GM19328 (cell line): Measurements from ENCODE around the gene GPR141.
A peak's percentile ranks its signal among the peaks of the same experiment; 100 is the strongest.

Source experiments
- ATAC-seq: cut with Tn5 transposase; IDR thresholded peaks from one replicate; pipeline ENCODE4 v1.9.1; 2021; ENCODE audit warnings: mild to moderate bottlenecking, moderate library complexity; ENCODE audit not compliant: unreplicated experiment

The GPR141 gene

DNA sequence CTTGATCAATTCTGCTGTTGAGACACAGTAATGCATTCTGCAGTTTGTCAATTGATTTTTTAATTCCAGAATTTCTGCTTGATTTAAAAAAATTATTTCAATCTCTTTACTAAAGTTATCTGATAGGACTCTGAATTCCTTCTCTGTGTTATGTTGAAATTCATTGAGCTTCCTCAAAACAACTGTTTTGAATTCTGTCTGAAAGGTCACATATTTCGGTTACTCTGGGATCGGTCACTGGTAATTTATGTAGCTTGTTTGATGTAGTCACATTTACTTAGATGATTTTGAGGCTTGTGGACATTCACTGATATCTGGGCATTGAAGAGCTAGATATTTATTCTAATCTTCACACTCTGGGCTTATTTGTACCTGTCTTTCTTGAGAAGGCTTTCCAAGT, 97.6 kb downstream of the GPR141 start:
- ATAC-seq: no peak

DNA sequence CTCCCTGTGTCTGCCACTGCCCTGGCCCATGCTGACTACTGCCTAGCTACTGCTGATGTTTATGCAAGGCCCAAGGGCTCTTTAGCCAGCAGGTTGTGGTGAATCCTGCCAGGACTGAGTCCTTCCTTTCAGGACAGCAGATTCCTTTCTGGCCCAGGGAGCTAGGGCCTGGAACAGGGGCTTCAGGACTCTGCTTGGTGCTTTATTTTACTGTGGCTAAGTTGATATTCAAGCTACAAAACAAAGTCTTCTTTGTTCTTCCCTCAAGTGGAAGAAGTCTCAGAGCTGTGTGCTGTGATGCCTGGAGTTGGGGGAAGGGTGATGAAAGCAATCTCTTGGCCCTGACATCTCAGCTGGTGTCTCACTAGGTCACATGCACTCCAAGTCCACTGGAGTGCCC, 98.6 kb downstream of the GPR141 start:
- ATAC-seq: no peak

DNA sequence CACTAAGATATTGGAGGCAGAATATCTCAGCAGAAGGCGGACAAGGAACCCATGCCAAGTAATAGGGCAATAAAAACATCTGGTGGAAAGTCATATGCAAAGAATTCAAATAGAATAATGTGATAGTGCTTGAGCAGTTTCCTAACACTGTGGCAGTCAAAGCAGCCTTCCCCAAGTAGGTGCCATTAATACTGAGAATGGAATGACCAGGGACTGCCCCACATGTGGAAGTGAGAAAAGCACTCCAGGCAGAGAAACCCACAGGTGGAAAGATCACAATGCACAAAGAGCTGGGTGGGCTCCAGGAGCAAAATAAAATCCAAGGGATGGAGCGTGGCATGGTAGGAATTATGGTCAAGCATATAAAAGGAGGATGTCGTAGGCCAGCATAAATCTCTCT, 100.4 kb downstream of the GPR141 start:
- no peak for ATAC-seq

DNA sequence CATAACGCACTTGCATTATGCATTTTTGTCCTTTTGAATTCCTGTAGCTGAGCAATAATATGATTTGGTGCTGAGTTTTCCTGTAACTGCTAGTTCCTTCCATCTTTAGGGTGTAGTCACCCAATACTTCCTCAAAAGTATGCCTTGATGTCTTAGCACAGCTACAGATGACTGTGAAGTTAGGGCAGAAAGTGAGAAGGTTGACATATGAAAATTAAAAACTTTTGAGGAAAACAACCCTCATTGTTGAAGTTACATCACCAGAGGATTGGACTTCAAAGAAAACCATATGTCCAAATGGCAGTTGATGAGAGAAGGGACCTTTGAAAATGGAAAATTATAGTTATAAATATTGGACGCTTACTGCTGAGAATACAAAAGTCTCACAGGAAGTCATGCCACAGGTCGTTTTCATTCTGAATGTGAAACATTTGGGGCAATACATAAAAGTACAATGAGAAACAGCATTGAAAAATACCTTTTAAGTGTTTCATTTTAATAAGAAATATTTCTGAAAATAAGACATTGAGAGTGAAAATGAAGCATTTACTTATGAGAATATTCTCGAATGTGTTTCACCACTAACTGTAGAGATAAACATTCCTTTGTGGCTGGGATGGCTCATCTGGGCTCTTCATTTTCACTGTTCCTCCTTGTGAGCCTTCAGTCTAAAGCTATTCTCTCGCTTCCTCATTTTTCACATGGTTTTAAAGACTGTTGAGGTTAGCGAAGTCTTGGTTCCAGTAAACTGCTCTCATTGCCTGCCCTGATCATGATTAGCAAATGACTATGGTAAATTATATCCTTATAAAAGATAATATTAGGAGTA, 103.4 kb downstream of the GPR141 start:
- peak; percentile 86 for ATAC-seq
